GM12874 (cell line): ENCODE results near the gene IGSF23.

ENCODE experiments used
- CTCF ChIP-seq: IDR thresholded peaks from 2 replicates; pipeline ENCODE4 v1.5.1; 2011; ENCODE audit warnings: low read depth, mild to moderate bottlenecking, control low read depth, low read length, moderate library complexity; ENCODE audit not compliant: insufficient read depth

The IGSF23 gene

GRCh38 chr19:44635581-44636438 lies 22.4 kb downstream of the IGSF23 start:
- no peak for TF ChIP-seq CTCF

- TF ChIP-seq CTCF: no peak
Observed at GRCh38 chr19:44636439-44637389, 23.4 kb downstream of the IGSF23 start.

GRCh38 chr19:44637390-44637764 lies 24.0 kb downstream of the IGSF23 start:
- no peak for TF ChIP-seq CTCF

- no peak for TF ChIP-seq CTCF
Observed at GRCh38 chr19:44640518-44640917, 27.2 kb downstream of the IGSF23 start.

GRCh38 chr19:44641501-44642265 lies 28.3 kb downstream of the IGSF23 start:
- no peak for TF ChIP-seq CTCF

- no peak for TF ChIP-seq CTCF
Observed at GRCh38 chr19:44642377-44642776, 29.0 kb downstream of the IGSF23 start.
